Stimulated activated memory B cell treated with anti-CD40 and anti-IgM and Interleukin-4, amounts not matched to agents 10 μg/mL and 1 μg/mL and 100 μg/mL, for 72 hours (primary cell): ENCODE results near the gene SURF6.
"Not testable (repeated sequence)": the region's sequence is repeated elsewhere in the genome, so short reads cannot be mapped to it uniquely, and the experiment has no call there.

Experiments
- ATAC-seq: fragments of 150-1000 bp; cut with Tn5 transposase; 2 replicates; pipeline ENCODE4 v1.10.0; 2021
- H3K27ac Mint-ChIP-seq: one replicate; pipeline ENCODE4 v1.8.0; 2022; ENCODE audit warnings: mild to moderate bottlenecking, mixed read lengths
- H3K27me3 Mint-ChIP-seq: one replicate; pipeline ENCODE4 v1.8.0; 2022; ENCODE audit warnings: mixed read lengths
- H3K36me3 Mint-ChIP-seq: one replicate; pipeline ENCODE4 v1.8.0; 2022; ENCODE audit warnings: mixed read lengths
- H3K4me1 Mint-ChIP-seq: one replicate; pipeline ENCODE4 v1.8.0; 2022; ENCODE audit warnings: mixed read lengths
- H3K4me3 Mint-ChIP-seq: one replicate; pipeline ENCODE4 v1.8.0; 2022; ENCODE audit warnings: mild to moderate bottlenecking, moderate library complexity, mixed read lengths
- H3K9me3 Mint-ChIP-seq: one replicate; pipeline ENCODE4 v1.8.0; 2022; ENCODE audit warnings: mixed read lengths

Gene SURF6

GRCh38 chr9:133304477-133305377, 31.3 kb downstream of the SURF6 start:
- H3K4me1 Mint-ChIP-seq: no peaks in the 10 kb centered on the region
- no peak for ATAC-seq
- no peak overlapping the region for H3K27ac Mint-ChIP-seq
- H3K36me3 Mint-ChIP-seq: no peaks in the 10 kb centered on the region
- no peak overlapping the region for H3K4me3 Mint-ChIP-seq
- no peaks in the 10 kb centered on the region for H3K9me3 Mint-ChIP-seq
- H3K27me3 Mint-ChIP-seq: peaks cover 38% of the 10 kb centered on the region

- Mint-ChIP-seq H3K27me3 (peaks cover 32% of the 10 kb centered on the region), H3K4me3 (no peak overlapping the region), H3K27ac (no peak overlapping the region), H3K36me3 (no peaks in the 10 kb centered on the region), H3K4me1 (no peaks in the 10 kb centered on the region), H3K9me3 (no peaks in the 10 kb centered on the region)
- peak; percentile 28 for ATAC-seq
These were observed 31.9 kb downstream of the SURF6 start for GRCh38 chr9:133304158-133304470.

- no peak overlapping the region for H3K4me3 Mint-ChIP-seq
- H3K36me3 Mint-ChIP-seq: no peaks in the 10 kb centered on the region
- peaks cover 28% of the 10 kb centered on the region for H3K27me3 Mint-ChIP-seq
- H3K27ac Mint-ChIP-seq: no peak overlapping the region
- H3K9me3 Mint-ChIP-seq: no peaks in the 10 kb centered on the region
- ATAC-seq: no peak
- no peaks in the 10 kb centered on the region for H3K4me1 Mint-ChIP-seq
These were observed 32.5 kb downstream of the SURF6 start for GRCh38 chr9:133303266-133304157.

- H3K27me3 Mint-ChIP-seq: peaks cover 30% of the 10 kb centered on the region
- ATAC-seq: no peak
- H3K4me3 Mint-ChIP-seq: no peak overlapping the region
- no peaks in the 10 kb centered on the region for H3K4me1 Mint-ChIP-seq
- no peaks in the 10 kb centered on the region for H3K9me3 Mint-ChIP-seq
- H3K27ac Mint-ChIP-seq: no peak overlapping the region
- H3K36me3 Mint-ChIP-seq: no peaks in the 10 kb centered on the region
These were observed 34.4 kb downstream of the SURF6 start for GRCh38 chr9:133301253-133302230.

- ATAC-seq, H3K4me3 Mint-ChIP-seq, H3K36me3 Mint-ChIP-seq, H3K27ac Mint-ChIP-seq, H3K9me3 Mint-ChIP-seq, H3K4me1 Mint-ChIP-seq: not testable (repeated sequence)
- H3K27me3 Mint-ChIP-seq: peaks cover 24% of the 10 kb centered on the region
These were observed 36.0 kb downstream of the SURF6 start for GRCh38 chr9:133299996-133300395.

GRCh38 chr9:133294257-133294656, 41.7 kb downstream of the SURF6 start:
- Mint-ChIP-seq H3K4me3 (no peak overlapping the region), H3K36me3 (no peaks in the 10 kb centered on the region), H3K27me3 (peaks cover 63% of the 10 kb centered on the region), H3K9me3 (peaks cover 20% of the 10 kb centered on the region), H3K27ac (no peak overlapping the region), H3K4me1 (no peaks in the 10 kb centered on the region)
- ATAC-seq: no peak

GRCh38 chr9:133290751-133291302, 45.2 kb downstream of the SURF6 start:
- Mint-ChIP-seq H3K36me3 (no peaks in the 10 kb centered on the region), H3K27ac (no peak overlapping the region)
- no peak for ATAC-seq

GRCh38 chr9:133286523-133286922, 49.5 kb downstream of the SURF6 start:
- Mint-ChIP-seq H3K4me3 (no peak overlapping the region), H3K27ac (no peak overlapping the region), H3K4me1 (no peaks in the 10 kb centered on the region), H3K9me3 (peaks cover 16% of the 10 kb centered on the region), H3K36me3 (no peaks in the 10 kb centered on the region), H3K27me3 (peaks cover 15% of the 10 kb centered on the region)
- ATAC-seq: no peak

More at GRCh38 chr9:133290751-133291302, 45.2 kb downstream of the SURF6 start:
- Mint-ChIP-seq H3K4me3 (no peak overlapping the region), H3K27me3 (peaks cover 39% of the 10 kb centered on the region), H3K9me3 (peaks cover 25% of the 10 kb centered on the region), H3K4me1 (no peaks in the 10 kb centered on the region)

- H3K4me3 Mint-ChIP-seq: no peak overlapping the region
- H3K9me3 Mint-ChIP-seq: peaks cover 13% of the 10 kb centered on the region
- H3K4me1 Mint-ChIP-seq: no peaks in the 10 kb centered on the region
- no peaks in the 10 kb centered on the region for H3K36me3 Mint-ChIP-seq
- ATAC-seq: no peak
- H3K27ac Mint-ChIP-seq: no peak overlapping the region
- H3K27me3 Mint-ChIP-seq: peaks cover 12% of the 10 kb centered on the region
These were observed 50.7 kb downstream of the SURF6 start for GRCh38 chr9:133285252-133285775.

GRCh38 chr9:133284362-133284761, 51.6 kb downstream of the SURF6 start:
- H3K36me3 Mint-ChIP-seq: no peaks in the 10 kb centered on the region
- H3K9me3 Mint-ChIP-seq: peaks cover 5% of the 10 kb centered on the region
- ATAC-seq: no peak
- peaks cover 12% of the 10 kb centered on the region for H3K27me3 Mint-ChIP-seq
- no peaks in the 10 kb centered on the region for H3K4me1 Mint-ChIP-seq
- H3K4me3 Mint-ChIP-seq: no peak overlapping the region
- no peak overlapping the region for H3K27ac Mint-ChIP-seq

- H3K9me3 Mint-ChIP-seq, H3K4me3 Mint-ChIP-seq, H3K27ac Mint-ChIP-seq, ATAC-seq, H3K36me3 Mint-ChIP-seq, H3K4me1 Mint-ChIP-seq: not testable (repeated sequence)
- H3K27me3 Mint-ChIP-seq: peaks cover 12% of the 10 kb centered on the region
These were observed 52.5 kb downstream of the SURF6 start for GRCh38 chr9:133283255-133284032.

GRCh38 chr9:133282464-133283238, 53.3 kb downstream of the SURF6 start:
- no peak overlapping the region for H3K27ac Mint-ChIP-seq
- ATAC-seq: no peak
- no peaks in the 10 kb centered on the region for H3K36me3 Mint-ChIP-seq
- H3K27me3 Mint-ChIP-seq: peaks cover 13% of the 10 kb centered on the region
- no peaks in the 10 kb centered on the region for H3K4me1 Mint-ChIP-seq
- H3K9me3 Mint-ChIP-seq: peaks cover 5% of the 10 kb centered on the region
- H3K4me3 Mint-ChIP-seq: no peak overlapping the region

GRCh38 chr9:133280392-133280791, 55.6 kb downstream of the SURF6 start:
- ATAC-seq: no peak
- H3K4me1 Mint-ChIP-seq: no peaks in the 10 kb centered on the region
- no peak overlapping the region for H3K4me3 Mint-ChIP-seq
- H3K27me3 Mint-ChIP-seq: peaks cover 32% of the 10 kb centered on the region
- H3K27ac Mint-ChIP-seq: no peak overlapping the region
- H3K9me3 Mint-ChIP-seq: peaks cover 5% of the 10 kb centered on the region
- H3K36me3 Mint-ChIP-seq: no peaks in the 10 kb centered on the region
